HepG2 (cell line): Measurements from ENCODE around the gene AFDN. TPM values are rescaled to one million over a fixed set of nuclear protein-coding genes. Genes with fewer than 3 reads are reported as not detected.

Experiments
- ATF7 ChIP-seq, 2 experiments: fragments of 450-650 bp in 1 of 2; sonication (generic) in 1 of 2; formaldehyde crosslinking in 1 of 2; IDR thresholded peaks; 2 replicates each; pipeline versions ENCODE4 v1.4.0 to v1.6.1; 2016 to 2020; ENCODE audit warnings: antibody characterized with exemption in 1 of 2, mild to moderate bottlenecking in 1 of 2, missing genetic modification reagents in 1 of 2
- ATM ChIP-seq: fragments of 450-650 bp; IDR thresholded peaks from 2 replicates; pipeline ENCODE4 v1.7.1; 2017; ENCODE audit warnings: mild to moderate bottlenecking, borderline replicate concordance
- ETV6 ChIP-seq: sonication (generic); formaldehyde crosslinking; conservative IDR thresholded peaks from 2 replicates; pipeline ENCODE4 v1.4.0; 2020; ENCODE audit warnings: missing genetic modification reagents
- GLI4 ChIP-seq: sonication (generic); formaldehyde crosslinking; IDR thresholded peaks from 2 replicates; pipeline ENCODE4 v1.5.1; 2020; ENCODE audit warnings: missing genetic modification reagents, mild to moderate bottlenecking, moderate library complexity, borderline replicate concordance
- HDAC1 ChIP-seq: sonication (generic); formaldehyde crosslinking; IDR thresholded peaks from 2 replicates; pipeline ENCODE4 v1.5.1; 2020; ENCODE audit warnings: mild to moderate bottlenecking, missing genetic modification reagents
- KLF13 ChIP-seq: sonication (generic); formaldehyde crosslinking; IDR thresholded peaks from 2 replicates; pipeline ENCODE4 v1.4.0; 2020; ENCODE audit warnings: mild to moderate bottlenecking, missing genetic modification reagents
- MBNL3 ChIP-seq: fragments of 250-450 bp; sonication (Bioruptor Pico); conservative IDR thresholded peaks from 2 replicates; pipeline ENCODE4 v1.8.0; 2022; ENCODE audit warnings: mild to moderate bottlenecking, inconsistent platforms
- MTA1 ChIP-seq: sonication (generic); formaldehyde crosslinking; IDR thresholded peaks from 2 replicates; pipeline ENCODE4 v1.4.0; 2020; ENCODE audit warnings: missing genetic modification reagents, mild to moderate bottlenecking, borderline replicate concordance
- MTF2 ChIP-seq: sonication (generic); formaldehyde crosslinking; IDR thresholded peaks from 2 replicates; pipeline ENCODE4 v1.5.0; 2020; ENCODE audit warnings: missing genetic modification reagents, borderline replicate concordance
- RXRA ChIP-seq: sonication (generic); formaldehyde crosslinking; IDR thresholded peaks from 2 replicates; pipeline ENCODE4 v1.5.1; 2020; ENCODE audit warnings: missing genetic modification reagents
- TBX3 ChIP-seq: fragments of 450-650 bp; IDR thresholded peaks from 2 replicates; pipeline ENCODE4 v1.6.1; 2017; ENCODE audit warnings: antibody characterized with exemption, mild to moderate bottlenecking, inconsistent platforms, borderline replicate concordance
- THYN1 ChIP-seq: sonication (generic); formaldehyde crosslinking; IDR thresholded peaks from 2 replicates; pipeline ENCODE4 v1.8.1; 2023; ENCODE audit warnings: low read depth, mild to moderate bottlenecking, moderate library complexity, missing genetic modification reagents, borderline replicate concordance
- ZBTB1 ChIP-seq: sonication (generic); formaldehyde crosslinking; IDR thresholded peaks from 2 replicates; pipeline ENCODE4 v1.4.0; 2020; ENCODE audit warnings: missing genetic modification reagents, borderline replicate concordance
- ZBTB4 ChIP-seq: sonication (generic); formaldehyde crosslinking; IDR thresholded peaks from 2 replicates; pipeline ENCODE4 v1.4.0; 2020; ENCODE audit warnings: missing genetic modification reagents, mild to moderate bottlenecking, borderline replicate concordance
- ZMAT3 ChIP-seq: sonication (generic); formaldehyde crosslinking; conservative IDR thresholded peaks from 2 replicates; pipeline ENCODE4 v1.7.0; 2021; ENCODE audit warnings: missing genetic modification reagents
- ZNF124 ChIP-seq: sonication (generic); formaldehyde crosslinking; IDR thresholded peaks from 2 replicates; pipeline ENCODE4 v1.4.0; 2020; ENCODE audit warnings: missing genetic modification reagents
- ZNF383 ChIP-seq: sonication (generic); formaldehyde crosslinking; IDR thresholded peaks from 2 replicates; pipeline ENCODE4 v1.4.0; 2020; ENCODE audit warnings: missing genetic modification reagents, mild to moderate bottlenecking, borderline replicate concordance
- ZNF614 ChIP-seq: IDR thresholded peaks from 2 replicates; pipeline ENCODE4 v1.6.1; 2018; ENCODE audit warnings: missing biosample characterization, missing genetic modification reagents, inconsistent platforms, borderline replicate concordance
- ZNF639 ChIP-seq: conservative IDR thresholded peaks from 2 replicates; pipeline ENCODE4 v1.6.1; 2018; ENCODE audit warnings: missing genetic modification reagents
- ZNF652 ChIP-seq: IDR thresholded peaks from 2 replicates; pipeline ENCODE4 v1.6.1; 2016; ENCODE audit warnings: low read depth, borderline replicate concordance
- ZNF724P ChIP-seq: sonication (generic); formaldehyde crosslinking; IDR thresholded peaks from 2 replicates; pipeline ENCODE4 v1.8.0; 2022; ENCODE audit warnings: missing genetic modification reagents, borderline replicate concordance
- ZNF839 ChIP-seq: sonication (generic); formaldehyde crosslinking; IDR thresholded peaks from 2 replicates; pipeline ENCODE4 v1.4.0; 2020; ENCODE audit warnings: missing genetic modification reagents, mild to moderate bottlenecking, borderline replicate concordance
- polyA plus RNA-seq, 8 experiments: library from polyadenylated mRNA; depleted of rRNA in 3 of 8; stranded (reverse) in 7 of 8; unstranded in 1 of 8; fragments of >200 nt; fragmentation: Illumina TruSeq in 4 of 8; extraction: Trizol in 4 of 8; gene quantifications; 2 replicates each; pipeline versions ENCODE4 v1.2.1 to v1.2.3, GENCODE V29; 2011 to 2016; ENCODE audit warnings: low read depth in 4 of 8, missing spikeins in 1 of 8, mixed read lengths in 1 of 8; ENCODE audit not compliant: insufficient read depth in 1 of 8
- total RNA-seq, 5 experiments: library from RNA; depleted of rRNA; stranded (reverse); fragments of >200 nt; fragmentation: Illumina TruSeq; extraction: Trizol; gene quantifications; 2 replicates each; pipeline ENCODE4 v1.2.3, GENCODE V29; 2016; ENCODE audit warnings: low read depth in 1 of 5
- TF ChIP-seq, protein P1 (sequence below): sonication (generic); IDR thresholded peaks from 2 replicates; pipeline ENCODE4 v1.6.1; 2016; ENCODE audit warnings: low read depth, borderline replicate concordance
- TF ChIP-seq, protein P2 (sequence below): sonication (generic); formaldehyde crosslinking; IDR thresholded peaks from 2 replicates; pipeline ENCODE4 v1.8.0; 2022; ENCODE audit warnings: mild to moderate bottlenecking, missing genetic modification reagents, moderate library complexity

The AFDN gene
- total and polyA plus RNA-seq, 2 of the 13 experiments (the other 11 are each of a cell fraction or from before 2014, with no cell fraction given), result 136 to 151 TPM

- TF ChIP-seq ZNF652 (CRISPR knock-in tag) (no peak), TBX3 (no peak), ZBTB4 (CRISPR knock-in tag) (no peak), ZNF124 (CRISPR knock-in tag) (peak; percentile 14; the same call in 1 of the 2 replicates), ATF7 (IDR thresholded peaks at IDR 0.05) (no peak), ATF7 (CRISPR knock-in tag; IDR thresholded peaks at IDR 0.05) (0 out of 2 replicates have a peak, but pooled peaks have one; percentile 45), MTF2 (CRISPR knock-in tag) (no peak), THYN1 (CRISPR knock-in tag) (no peak), ZNF383 (CRISPR knock-in tag) (no peak), ZNF839 (CRISPR knock-in tag) (no peak), ZBTB1 (CRISPR knock-in tag) (no peak), ETV6 (CRISPR knock-in tag) (no peak; the same call in 1 of the 2 replicates), KLF13 (CRISPR knock-in tag) (no peak), MBNL3 (no peak), RXRA (CRISPR knock-in tag) (no peak; the same call in 1 of the 2 replicates), HDAC1 (CRISPR knock-in tag) (peak; percentile 63; the same call in 1 of the 2 replicates), ZNF724P (CRISPR knock-in tag) (no peak; the same call in 1 of the 2 replicates), ATM (no peak), ZMAT3 (0 out of 2 replicates have a peak, but pooled peaks have one; percentile 30), ZNF639 (CRISPR knock-in tag) (no peak), MTA1 (no peak), ZNF614 (no peak), GLI4 (CRISPR knock-in tag) (no peak)
- TF ChIP-seq, protein P1, sequence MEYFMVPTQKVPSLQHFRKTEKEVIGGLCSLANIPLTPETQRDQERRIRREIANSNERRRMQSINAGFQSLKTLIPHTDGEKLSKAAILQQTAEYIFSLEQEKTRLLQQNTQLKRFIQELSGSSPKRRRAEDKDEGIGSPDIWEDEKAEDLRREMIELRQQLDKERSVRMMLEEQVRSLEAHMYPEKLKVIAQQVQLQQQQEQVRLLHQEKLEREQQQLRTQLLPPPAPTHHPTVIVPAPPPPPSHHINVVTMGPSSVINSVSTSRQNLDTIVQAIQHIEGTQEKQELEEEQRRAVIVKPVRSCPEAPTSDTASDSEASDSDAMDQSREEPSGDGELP, result 0 out of 2 replicates have a peak, but pooled peaks have one; percentile 14
- TF ChIP-seq, protein P2, sequence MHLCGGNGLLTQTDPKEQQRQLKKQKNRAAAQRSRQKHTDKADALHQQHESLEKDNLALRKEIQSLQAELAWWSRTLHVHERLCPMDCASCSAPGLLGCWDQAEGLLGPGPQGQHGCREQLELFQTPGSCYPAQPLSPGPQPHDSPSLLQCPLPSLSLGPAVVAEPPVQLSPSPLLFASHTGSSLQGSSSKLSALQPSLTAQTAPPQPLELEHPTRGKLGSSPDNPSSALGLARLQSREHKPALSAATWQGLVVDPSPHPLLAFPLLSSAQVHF (CRISPR knock-in tag), result no peak
These were observed 1.0 kb downstream of the AFDN start (continued) for GRCh38 chr6:167827583-167828324.
